DND-41 (cell line): Measurements from ENCODE around the gene TNFAIP2.

Experiments
- ATAC-seq: fragments of 200-7000 bp; cut with Tn5 transposase; 3 replicates; pipeline ENCODE4 v1.9.1; 2021; ENCODE audit warnings: low read depth; ENCODE audit not compliant: insufficient read depth
- DNase-seq: peaks from one replicate; pipeline ENCODE4 v3.0.0-alpha.2; 2020
- H2AFZ ChIP-seq: 2 replicates; pipeline ENCODE4 v1.6.0; 2012; ENCODE audit warnings: low read depth, low read length
- H3K27ac ChIP-seq: 2 replicates; pipeline ENCODE4 v1.5.1; 2012; ENCODE audit warnings: low read length, inconsistent platforms
- H3K27me3 ChIP-seq: fragments of 200-600 bp; sonication (generic); 2 replicates; pipeline ENCODE4 v1.6.0; 2012; ENCODE audit warnings: low read length, mild to moderate bottlenecking, inconsistent platforms; ENCODE audit not compliant: insufficient read depth, poor library complexity
- H3K36me3 ChIP-seq: 2 replicates; pipeline ENCODE4 v1.5.1; 2012; ENCODE audit warnings: low read length, inconsistent platforms; ENCODE audit not compliant: insufficient read depth
- H3K4me1 ChIP-seq: 2 replicates; pipeline ENCODE4 v1.5.1; 2012; ENCODE audit warnings: mild to moderate bottlenecking, low read length; ENCODE audit not compliant: insufficient read depth
- H3K4me2 ChIP-seq: 2 replicates; pipeline ENCODE4 v1.6.0; 2012; ENCODE audit warnings: mild to moderate bottlenecking, moderate library complexity, low read length, inconsistent platforms; ENCODE audit not compliant: insufficient read depth
- H3K4me3 ChIP-seq, 2 experiments: fragments of 200-600 bp in 1 of 2; shearing (Covaris generic) in 1 of 2; 2 replicates each; pipeline ENCODE4 v1.5.1; 2012 to 2016; ENCODE audit warnings: inconsistent platforms in 2 of 2, low read length in 2 of 2, mild to moderate bottlenecking in 2 of 2, low read depth in 1 of 2, moderate library complexity in 1 of 2
- H3K79me2 ChIP-seq: 2 replicates; pipeline ENCODE4 v1.6.0; 2012; ENCODE audit warnings: low read length, inconsistent platforms; ENCODE audit not compliant: insufficient read depth
- H3K9ac ChIP-seq: 2 replicates; pipeline ENCODE4 v1.6.0; 2012; ENCODE audit warnings: low read depth, mild to moderate bottlenecking, inconsistent platforms, low read length, moderate library complexity
- H3K9me3 ChIP-seq: 2 replicates; pipeline ENCODE4 v1.5.1; 2012; ENCODE audit warnings: low read length, moderate library complexity, mild to moderate bottlenecking, inconsistent platforms; ENCODE audit not compliant: insufficient read depth, severe bottlenecking
- H4K20me1 ChIP-seq: 2 replicates; pipeline ENCODE4 v1.6.0; 2012; ENCODE audit warnings: low read length; ENCODE audit not compliant: insufficient read depth
- CTCF ChIP-seq: IDR thresholded peaks from 2 replicates; pipeline ENCODE4 v1.5.1; 2012; ENCODE audit warnings: borderline replicate concordance, low read length, moderate library complexity, mild to moderate bottlenecking; ENCODE audit not compliant: poor library complexity, severe bottlenecking; ENCODE audit errors: extremely low read depth
- EZH2 ChIP-seq: IDR thresholded peaks from 3 replicates; pipeline ENCODE4 v1.6.1; 2012; ENCODE audit warnings: borderline replicate concordance, low read depth, mild to moderate bottlenecking, moderate library complexity, low read length, inconsistent platforms; ENCODE audit not compliant: severe bottlenecking

Gene TNFAIP2

GRCh38 chr14:103126873-103127304 is 3.6 kb downstream of the TNFAIP2 start:
- H3K9ac ChIP-seq: no peak overlapping the region
- no peak overlapping the region for H3K4me2 ChIP-seq
- TF ChIP-seq EZH2 (no peak), CTCF (no peak)
- H3K27ac ChIP-seq: no peak overlapping the region
- H3K79me2 ChIP-seq: no peaks in the 10 kb centered on the region
- H3K27me3 ChIP-seq: peaks cover 12% of the 10 kb centered on the region
- H3K9me3 ChIP-seq: no peaks in the 10 kb centered on the region
- H3K36me3 ChIP-seq: no peaks in the 10 kb centered on the region
- peaks cover 12% of the 10 kb centered on the region; the same call in 1 of the 2 replicates for H4K20me1 ChIP-seq
- no peak overlapping the region for H3K4me3 ChIP-seq
- DNase-seq (no peak), ATAC-seq (no peak)
- no peaks in the 10 kb centered on the region for H3K4me1 ChIP-seq
- no peak overlapping the region for H2AFZ ChIP-seq

GRCh38 chr14:103127356-103127755 is 4.1 kb downstream of the TNFAIP2 start:
- H3K36me3 ChIP-seq: no peaks in the 10 kb centered on the region
- H3K4me2 ChIP-seq: no peak overlapping the region
- H3K4me3 ChIP-seq: no peak overlapping the region
- peaks cover 12% of the 10 kb centered on the region; the same call in 1 of the 2 replicates for H4K20me1 ChIP-seq
- H3K4me1 ChIP-seq: no peaks in the 10 kb centered on the region
- H3K9me3 ChIP-seq: no peaks in the 10 kb centered on the region
- DNase-seq: no peak
- H3K27me3 ChIP-seq: peaks cover 12% of the 10 kb centered on the region
- H3K9ac ChIP-seq: no peak overlapping the region
- no peak overlapping the region for H3K27ac ChIP-seq
- H2AFZ ChIP-seq: no peak overlapping the region
- no peaks in the 10 kb centered on the region for H3K79me2 ChIP-seq
- TF ChIP-seq EZH2 (no peak), CTCF (no peak)
- no peak for ATAC-seq

GRCh38 chr14:103127861-103128598 is 4.8 kb downstream of the TNFAIP2 start:
- ATAC-seq (no peak), DNase-seq (no peak)
- Histone ChIP-seq H3K36me3 (no peaks in the 10 kb centered on the region), H3K4me1 (no peaks in the 10 kb centered on the region), H3K27ac (no peak overlapping the region), H3K9ac (no peak overlapping the region), H3K4me2 (no peak overlapping the region), H3K79me2 (no peaks in the 10 kb centered on the region), H4K20me1 (peaks cover 12% of the 10 kb centered on the region), H3K9me3 (no peaks in the 10 kb centered on the region), H2AFZ (no peak overlapping the region), H3K27me3 (peaks cover 7% of the 10 kb centered on the region), H3K4me3 (no peak overlapping the region)
- no peak for TF ChIP-seq CTCF
- TF ChIP-seq EZH2: no peak
